ENCODE data around the gene ACAP2. TPM values are rescaled to one million over a fixed set of nuclear protein-coding genes. Genes with fewer than 3 reads are reported as not detected.

ACAP2 gene
- total and polyA plus RNA-seq, 2 experiments from 2014 or later: 45.6 to 104 TPM

DNA sequence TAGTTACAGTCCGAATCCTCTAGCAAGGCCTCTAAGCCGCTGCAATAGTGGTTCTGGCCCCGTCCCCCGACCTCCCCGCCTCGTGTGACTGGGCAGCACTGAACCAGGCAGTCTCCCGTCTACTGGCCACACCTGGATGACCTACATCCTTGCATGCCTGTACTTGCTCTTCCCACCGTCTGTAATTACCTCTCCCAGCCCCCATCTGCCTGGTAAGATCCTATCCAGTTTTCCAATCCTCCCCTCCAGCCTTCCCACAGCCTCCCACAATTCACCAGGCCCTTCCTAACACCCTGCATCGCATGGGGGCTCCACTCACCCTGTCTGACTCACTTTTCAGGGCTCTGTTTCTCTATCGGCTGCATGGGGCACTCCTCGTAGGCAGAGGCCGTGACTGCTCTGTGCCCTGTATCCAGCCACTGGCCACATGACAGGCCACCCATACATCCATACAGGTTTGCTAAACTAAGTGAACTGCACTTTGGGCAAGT lies 204.7 kb downstream of the ACAP2 start:
- H4K20me1 ChIP-seq (replicated peaks; ENCODE audit: insufficient read depth): peaks cover 16% of the 10 kb centered on the region
- peaks cover 41% of the 10 kb centered on the region for H3K4me1 Mint-ChIP-seq
- H3F3A ChIP-seq (replicated peaks; ENCODE audit: low read depth): no peaks in the 10 kb centered on the region
- peak; percentile 54 for ATAC-seq
- H3K79me2 ChIP-seq (replicated peaks; ENCODE audit: insufficient read depth): peaks cover 37% of the 10 kb centered on the region
- no peak overlapping the region for H3K4me3 ChIP-seq
- TF ChIP-seq, protein P1, sequence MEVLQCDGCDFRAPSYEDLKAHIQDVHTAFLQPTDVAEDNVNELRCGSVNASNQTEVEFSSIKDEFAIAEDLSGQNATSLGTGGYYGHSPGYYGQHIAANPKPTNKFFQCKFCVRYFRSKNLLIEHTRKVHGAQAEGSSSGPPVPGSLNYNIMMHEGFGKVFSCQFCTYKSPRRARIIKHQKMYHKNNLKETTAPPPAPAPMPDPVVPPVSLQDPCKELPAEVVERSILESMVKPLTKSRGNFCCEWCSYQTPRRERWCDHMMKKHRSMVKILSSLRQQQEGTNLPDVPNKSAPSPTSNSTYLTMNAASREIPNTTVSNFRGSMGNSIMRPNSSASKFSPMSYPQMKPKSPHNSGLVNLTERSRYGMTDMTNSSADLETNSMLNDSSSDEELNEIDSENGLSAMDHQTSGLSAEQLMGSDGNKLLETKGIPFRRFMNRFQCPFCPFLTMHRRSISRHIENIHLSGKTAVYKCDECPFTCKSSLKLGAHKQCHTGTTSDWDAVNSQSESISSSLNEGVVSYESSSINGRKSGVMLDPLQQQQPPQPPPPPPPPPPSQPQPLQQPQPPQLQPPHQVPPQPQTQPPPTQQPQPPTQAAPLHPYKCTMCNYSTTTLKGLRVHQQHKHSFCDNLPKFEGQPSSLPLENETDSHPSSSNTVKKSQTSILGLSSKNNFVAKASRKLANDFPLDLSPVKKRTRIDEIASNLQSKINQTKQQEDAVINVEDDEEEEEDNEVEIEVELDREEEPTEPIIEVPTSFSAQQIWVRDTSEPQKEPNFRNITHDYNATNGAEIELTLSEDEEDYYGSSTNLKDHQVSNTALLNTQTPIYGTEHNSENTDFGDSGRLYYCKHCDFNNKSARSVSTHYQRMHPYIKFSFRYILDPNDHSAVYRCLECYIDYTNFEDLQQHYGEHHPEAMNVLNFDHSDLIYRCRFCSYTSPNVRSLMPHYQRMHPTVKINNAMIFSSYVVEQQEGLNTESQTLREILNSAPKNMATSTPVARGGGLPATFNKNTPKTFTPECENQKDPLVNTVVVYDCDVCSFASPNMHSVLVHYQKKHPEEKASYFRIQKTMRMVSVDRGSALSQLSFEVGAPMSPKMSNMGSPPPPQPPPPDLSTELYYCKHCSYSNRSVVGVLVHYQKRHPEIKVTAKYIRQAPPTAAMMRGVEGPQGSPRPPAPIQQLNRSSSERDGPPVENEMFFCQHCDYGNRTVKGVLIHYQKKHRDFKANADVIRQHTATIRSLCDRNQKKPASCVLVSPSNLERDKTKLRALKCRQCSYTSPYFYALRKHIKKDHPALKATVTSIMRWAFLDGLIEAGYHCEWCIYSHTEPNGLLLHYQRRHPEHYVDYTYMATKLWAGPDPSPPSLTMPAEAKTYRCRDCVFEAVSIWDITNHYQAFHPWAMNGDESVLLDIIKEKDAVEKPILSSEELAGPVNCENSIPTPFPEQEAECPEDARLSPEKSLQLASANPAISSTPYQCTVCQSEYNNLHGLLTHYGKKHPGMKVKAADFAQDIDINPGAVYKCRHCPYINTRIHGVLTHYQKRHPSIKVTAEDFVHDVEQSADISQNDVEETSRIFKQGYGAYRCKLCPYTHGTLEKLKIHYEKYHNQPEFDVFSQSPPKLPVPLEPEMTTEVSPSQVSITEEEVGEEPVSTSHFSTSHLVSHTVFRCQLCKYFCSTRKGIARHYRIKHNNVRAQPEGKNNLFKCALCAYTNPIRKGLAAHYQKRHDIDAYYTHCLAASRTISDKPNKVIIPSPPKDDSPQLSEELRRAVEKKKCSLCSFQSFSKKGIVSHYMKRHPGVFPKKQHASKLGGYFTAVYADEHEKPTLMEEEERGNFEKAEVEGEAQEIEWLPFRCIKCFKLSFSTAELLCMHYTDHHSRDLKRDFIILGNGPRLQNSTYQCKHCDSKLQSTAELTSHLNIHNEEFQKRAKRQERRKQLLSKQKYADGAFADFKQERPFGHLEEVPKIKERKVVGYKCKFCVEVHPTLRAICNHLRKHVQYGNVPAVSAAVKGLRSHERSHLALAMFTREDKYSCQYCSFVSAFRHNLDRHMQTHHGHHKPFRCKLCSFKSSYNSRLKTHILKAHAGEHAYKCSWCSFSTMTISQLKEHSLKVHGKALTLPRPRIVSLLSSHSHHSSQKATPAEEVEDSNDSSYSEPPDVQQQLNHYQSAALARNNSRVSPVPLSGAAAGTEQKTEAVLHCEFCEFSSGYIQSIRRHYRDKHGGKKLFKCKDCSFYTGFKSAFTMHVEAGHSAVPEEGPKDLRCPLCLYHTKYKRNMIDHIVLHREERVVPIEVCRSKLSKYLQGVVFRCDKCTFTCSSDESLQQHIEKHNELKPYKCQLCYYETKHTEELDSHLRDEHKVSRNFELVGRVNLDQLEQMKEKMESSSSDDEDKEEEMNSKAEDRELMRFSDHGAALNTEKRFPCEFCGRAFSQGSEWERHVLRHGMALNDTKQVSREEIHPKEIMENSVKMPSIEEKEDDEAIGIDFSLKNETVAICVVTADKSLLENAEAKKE (CRISPR knock-in tag; IDR thresholded peaks at IDR 0.05): no peak
- no peak for TF ChIP-seq ZNF331 (CRISPR knock-in tag; IDR thresholded peaks at IDR 0.05; ENCODE audit: low read depth)
- TF ChIP-seq JUNB (IDR thresholded peaks at IDR 0.05; ENCODE audit: unreplicated experiment): no peak
- TF ChIP-seq, protein P2, sequence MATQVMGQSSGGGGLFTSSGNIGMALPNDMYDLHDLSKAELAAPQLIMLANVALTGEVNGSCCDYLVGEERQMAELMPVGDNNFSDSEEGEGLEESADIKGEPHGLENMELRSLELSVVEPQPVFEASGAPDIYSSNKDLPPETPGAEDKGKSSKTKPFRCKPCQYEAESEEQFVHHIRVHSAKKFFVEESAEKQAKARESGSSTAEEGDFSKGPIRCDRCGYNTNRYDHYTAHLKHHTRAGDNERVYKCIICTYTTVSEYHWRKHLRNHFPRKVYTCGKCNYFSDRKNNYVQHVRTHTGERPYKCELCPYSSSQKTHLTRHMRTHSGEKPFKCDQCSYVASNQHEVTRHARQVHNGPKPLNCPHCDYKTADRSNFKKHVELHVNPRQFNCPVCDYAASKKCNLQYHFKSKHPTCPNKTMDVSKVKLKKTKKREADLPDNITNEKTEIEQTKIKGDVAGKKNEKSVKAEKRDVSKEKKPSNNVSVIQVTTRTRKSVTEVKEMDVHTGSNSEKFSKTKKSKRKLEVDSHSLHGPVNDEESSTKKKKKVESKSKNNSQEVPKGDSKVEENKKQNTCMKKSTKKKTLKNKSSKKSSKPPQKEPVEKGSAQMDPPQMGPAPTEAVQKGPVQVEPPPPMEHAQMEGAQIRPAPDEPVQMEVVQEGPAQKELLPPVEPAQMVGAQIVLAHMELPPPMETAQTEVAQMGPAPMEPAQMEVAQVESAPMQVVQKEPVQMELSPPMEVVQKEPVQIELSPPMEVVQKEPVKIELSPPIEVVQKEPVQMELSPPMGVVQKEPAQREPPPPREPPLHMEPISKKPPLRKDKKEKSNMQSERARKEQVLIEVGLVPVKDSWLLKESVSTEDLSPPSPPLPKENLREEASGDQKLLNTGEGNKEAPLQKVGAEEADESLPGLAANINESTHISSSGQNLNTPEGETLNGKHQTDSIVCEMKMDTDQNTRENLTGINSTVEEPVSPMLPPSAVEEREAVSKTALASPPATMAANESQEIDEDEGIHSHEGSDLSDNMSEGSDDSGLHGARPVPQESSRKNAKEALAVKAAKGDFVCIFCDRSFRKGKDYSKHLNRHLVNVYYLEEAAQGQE (IDR thresholded peaks at IDR 0.05; ENCODE audit: unreplicated experiment): no peak
- no peak for TF ChIP-seq STAT1 (IDR thresholded peaks at IDR 0.05; ENCODE audit: unreplicated experiment)
- no peak for TF ChIP-seq CTCF (conservative IDR thresholded peaks at IDR 0.05; ENCODE audit: low read depth in 2 of 2)
- TF ChIP-seq NANOG (IDR thresholded peaks at IDR 0.05; ENCODE audit: borderline replicate concordance): no peak
- TF ChIP-seq POLR2AphosphoS5 (IDR thresholded peaks at IDR 0.05; ENCODE audit: low read depth): no peak
- H3K27ac Mint-ChIP-seq: peak overlapping the region; percentile 22
- H3K4me1 ChIP-seq (ENCODE audit: insufficient read depth): peaks cover 18% of the 10 kb centered on the region
- no peak overlapping the region for H3K27ac ChIP-seq (ENCODE audit: low read depth)
- no peaks in the 10 kb centered on the region for H3K9me2 ChIP-seq (ENCODE audit: insufficient read depth)
- H3K36me3 Mint-ChIP-seq (ENCODE audit: low read depth): peaks cover 28% of the 10 kb centered on the region; the same call in 2 of the 3 replicates
- H3K36me3 ChIP-seq (ENCODE audit: insufficient read depth): no peaks in the 10 kb centered on the region
- H2AFZ ChIP-seq: no peak overlapping the region
- no peak for DNase-seq (ENCODE audit: low spot score)
- no peak overlapping the region for H3K4me3 Mint-ChIP-seq
- no peak overlapping the region for H3K4me2 ChIP-seq
- no peaks in the 10 kb centered on the region for H3K27me3 ChIP-seq (ENCODE audit: insufficient read depth)
- H3K9me3 Mint-ChIP-seq: peaks cover 5% of the 10 kb centered on the region; the same call in 2 of the 3 replicates
- peaks cover 13% of the 10 kb centered on the region for H3K27me3 Mint-ChIP-seq (ENCODE audit: insufficient read depth, low read depth, poor library complexity)
